Caco-2 (cell line): ENCODE data around the gene RAPGEF2. TPM values are rescaled to one million over a fixed set of nuclear protein-coding genes. Genes with fewer than 3 reads are reported as not detected.
"Not testable (repeated sequence)": the region's sequence is repeated elsewhere in the genome, so short reads cannot be mapped to it uniquely, and the experiment has no call there.

Source experiments
- BruUV-seq: library from RNA; stranded (reverse); fragments of 400-500 nt; replicated peaks from 2 replicates; lab custom pipeline; 2021; lab: Mats Ljungman, UMichigan
- CTCF ChIA-PET: fragments of 300-600 bp; sonication (Branson Sonifier 250); formaldehyde crosslinking; loops from one replicate; lab custom pipeline; 2022; ENCODE audit warnings: antibody characterized with exemption; lab: Charles Lee
- POLR2A ChIA-PET: fragments of 300-600 bp; sonication (Branson Sonifier 250); formaldehyde crosslinking; loops from one replicate; lab custom pipeline; 2022; ENCODE audit warnings: antibody characterized with exemption; lab: Charles Lee
- DNase-seq, 2 experiments: peaks; one replicate each; pipeline versions ENCODE4 v3.0.0 to v3.0.0-alpha.2; 2020 to 2022
- H3K27me3 ChIP-seq: replicated peaks from 2 replicates; pipeline ENCODE4 v1.6.0; 2011; ENCODE audit warnings: low read length; ENCODE audit not compliant: control insufficient read depth, insufficient read depth
- H3K36me3 ChIP-seq: 2 replicates; pipeline ENCODE4 v1.5.1; 2011; ENCODE audit warnings: low read length; ENCODE audit not compliant: control insufficient read depth, insufficient read depth
- H3K4me1 ChIP-seq: fragments of 250-450 bp; sonication (Bioruptor Pico); 2 replicates; pipeline ENCODE4 v1.5.1; 2020; ENCODE audit warnings: mild to moderate bottlenecking
- H3K4me3 ChIP-seq: 2 replicates; pipeline ENCODE4 v1.5.1; 2011; ENCODE audit warnings: low read depth, mild to moderate bottlenecking, control low read depth, low read length
- H3K9me3 ChIP-seq: fragments of 250-450 bp; sonication (Bioruptor Pico); 2 replicates; pipeline ENCODE4 v1.5.1; 2020; ENCODE audit warnings: mild to moderate bottlenecking, moderate library complexity
- H3K27ac Mint-ChIP-seq: one replicate; pipeline ENCODE4 v1.8.0; 2022; ENCODE audit warnings: mixed read lengths; ENCODE audit not compliant: unreplicated experiment
- H3K27me3 Mint-ChIP-seq: one replicate; pipeline ENCODE4 v1.8.0; 2022; ENCODE audit warnings: mixed read lengths; ENCODE audit not compliant: insufficient read depth, unreplicated experiment
- H3K36me3 Mint-ChIP-seq: one replicate; pipeline ENCODE4 v1.8.0; 2022; ENCODE audit warnings: mild to moderate bottlenecking, mixed read lengths; ENCODE audit not compliant: insufficient read depth, unreplicated experiment
- H3K4me1 Mint-ChIP-seq: one replicate; pipeline ENCODE4 v1.8.0; 2022; ENCODE audit warnings: low read depth, mixed read lengths; ENCODE audit not compliant: unreplicated experiment
- H3K4me3 Mint-ChIP-seq: one replicate; pipeline ENCODE4 v1.8.0; 2022; ENCODE audit warnings: mild to moderate bottlenecking, moderate library complexity, mixed read lengths; ENCODE audit not compliant: unreplicated experiment
- H3K9me3 Mint-ChIP-seq: one replicate; pipeline ENCODE4 v1.8.0; 2022; ENCODE audit warnings: mixed read lengths; ENCODE audit not compliant: unreplicated experiment
- CTCF ChIP-seq, 2 experiments: fragments of 200-600 bp in 1 of 2; IDR thresholded peaks; 1 replicate in 1 of 2; 2 replicates in 1 of 2; pipeline versions ENCODE4 v1.5.1 to v1.8.0; 2011 to 2022; ENCODE audit warnings: antibody characterized with exemption in 1 of 2, control low read depth in 1 of 2, inconsistent platforms in 1 of 2, low read depth in 1 of 2, low read length in 1 of 2, mild to moderate bottlenecking in 1 of 2, moderate library complexity in 1 of 2; ENCODE audit not compliant: insufficient read depth in 1 of 2, severe bottlenecking in 1 of 2, unreplicated experiment in 1 of 2
- intact Hi-C: fragments of 100-400 bp; cut with micrococcal nuclease; formaldehyde crosslinking; loops from one replicate; pipeline ENCODE4 v1.10.0; 2022; ENCODE audit not compliant: unreplicated experiment
- total RNA-seq: library from RNA; stranded (reverse); gene quantifications from 2 replicates; pipeline ENCODE4 v1.2.3, GENCODE V29; 2022

RAPGEF2 gene
- total RNA-seq, 1 experiment from 2014 or later = 67.6 TPM

- Histone ChIP-seq H3K4me3 (no peak overlapping the region), H3K27me3 (no peaks in the 10 kb centered on the region), H3K9me3 (no peaks in the 10 kb centered on the region), H3K36me3 (no peaks in the 10 kb centered on the region), H3K4me1 (peaks cover 37% of the 10 kb centered on the region)
- BruUV-seq = no TSS peak
- no peak for DNase-seq
- Mint-ChIP-seq H3K27ac (no peak overlapping the region), H3K27me3 (no peaks in the 10 kb centered on the region), H3K36me3 (no peaks in the 10 kb centered on the region), H3K4me1 (peaks cover 29% of the 10 kb centered on the region), H3K9me3 (no peaks in the 10 kb centered on the region), H3K4me3 (no peak overlapping the region)
- TF ChIP-seq CTCF (IDR thresholded peaks at IDR 0.05; ENCODE audit: insufficient read depth in 1 of 2, low read depth in 1 of 2, low read length in 1 of 2, severe bottlenecking in 1 of 2, unreplicated experiment in 1 of 2) = no peak
- ChIA-PET POLR2A (no interaction called here), CTCF (interaction anchor here (0.6 kb wide), 1 partner anchor 255 kb away, joined by 3 read pairs; no protein-coding TSS in a partner anchor)
- intact Hi-C loops = no loop called here
Observed at GRCh38 chr4:159158985-159159384, 56.1 kb downstream of the RAPGEF2 start.

GRCh38 chr4:159159611-159160010, 56.7 kb downstream of the RAPGEF2 start:
- no peaks in the 10 kb centered on the region for H3K27me3 Mint-ChIP-seq
- H3K27ac Mint-ChIP-seq = no peak overlapping the region
- TF ChIP-seq CTCF (IDR thresholded peaks at IDR 0.05; ENCODE audit: insufficient read depth in 1 of 2, low read depth in 1 of 2, low read length in 1 of 2, severe bottlenecking in 1 of 2, unreplicated experiment in 1 of 2) = no peak
- Histone ChIP-seq H3K4me1 (peaks cover 31% of the 10 kb centered on the region), H3K36me3 (no peaks in the 10 kb centered on the region), H3K9me3 (no peaks in the 10 kb centered on the region), H3K4me3 (no peak overlapping the region), H3K27me3 (no peaks in the 10 kb centered on the region)
- ChIA-PET CTCF (no interaction called here), POLR2A (no interaction called here)
- no peak overlapping the region for H3K4me3 Mint-ChIP-seq
- peaks cover 25% of the 10 kb centered on the region for H3K4me1 Mint-ChIP-seq
- BruUV-seq = no TSS peak
- H3K9me3 Mint-ChIP-seq = no peaks in the 10 kb centered on the region
- no peak for DNase-seq
- no peaks in the 10 kb centered on the region for H3K36me3 Mint-ChIP-seq
- intact Hi-C loops = no loop called here

GRCh38 chr4:159160242-159160641, 57.4 kb downstream of the RAPGEF2 start:
- Mint-ChIP-seq H3K27me3 (no peaks in the 10 kb centered on the region), H3K36me3 (no peaks in the 10 kb centered on the region), H3K4me3 (no peak overlapping the region), H3K4me1 (peaks cover 19% of the 10 kb centered on the region), H3K27ac (no peak overlapping the region), H3K9me3 (no peaks in the 10 kb centered on the region)
- POLR2A ChIA-PET = no interaction called here
- Histone ChIP-seq H3K4me3 (no peak overlapping the region), H3K27me3 (no peaks in the 10 kb centered on the region), H3K4me1 (peaks cover 31% of the 10 kb centered on the region), H3K9me3 (no peaks in the 10 kb centered on the region), H3K36me3 (no peaks in the 10 kb centered on the region)
- DNase-seq = no peak
- intact Hi-C loops = no loop called here
- no TSS peak for BruUV-seq
- CTCF ChIA-PET = no interaction called here
- TF ChIP-seq CTCF (IDR thresholded peaks at IDR 0.05; ENCODE audit: insufficient read depth in 1 of 2, low read depth in 1 of 2, low read length in 1 of 2, severe bottlenecking in 1 of 2, unreplicated experiment in 1 of 2) = no peak

GRCh38 chr4:159161436-159161835, 58.6 kb downstream of the RAPGEF2 start:
- intact Hi-C loops, CTCF ChIA-PET, H3K9me3 ChIP-seq, H3K4me3 ChIP-seq, H3K27me3 Mint-ChIP-seq, H3K9me3 Mint-ChIP-seq, DNase-seq, H3K36me3 Mint-ChIP-seq, BruUV-seq, H3K27me3 ChIP-seq, H3K36me3 ChIP-seq, H3K4me3 Mint-ChIP-seq, POLR2A ChIA-PET, H3K27ac Mint-ChIP-seq: not testable (repeated sequence)
- peaks cover 35% of the 10 kb centered on the region for H3K4me1 ChIP-seq
- H3K4me1 Mint-ChIP-seq = peaks cover 20% of the 10 kb centered on the region
